GM12878 (cell line): ENCODE measurements around the gene AMPH.

Experiments used
- CEBPB ChIP-seq, 2 experiments: fragments of 150-350 bp in 1 of 2; IDR thresholded peaks; 2 replicates each; pipeline ENCODE4 v1.6.1; 2012 to 2014; ENCODE audit warnings: low read depth in 2 of 2, low read length in 2 of 2, borderline replicate concordance in 1 of 2, inconsistent platforms in 1 of 2
- ZBTB11 ChIP-seq: fragments of 450-650 bp; formaldehyde crosslinking; IDR thresholded peaks from 2 replicates; pipeline ENCODE4 v1.5.0; 2022; ENCODE audit warnings: mild to moderate bottlenecking, missing genetic modification characterization

DNA sequence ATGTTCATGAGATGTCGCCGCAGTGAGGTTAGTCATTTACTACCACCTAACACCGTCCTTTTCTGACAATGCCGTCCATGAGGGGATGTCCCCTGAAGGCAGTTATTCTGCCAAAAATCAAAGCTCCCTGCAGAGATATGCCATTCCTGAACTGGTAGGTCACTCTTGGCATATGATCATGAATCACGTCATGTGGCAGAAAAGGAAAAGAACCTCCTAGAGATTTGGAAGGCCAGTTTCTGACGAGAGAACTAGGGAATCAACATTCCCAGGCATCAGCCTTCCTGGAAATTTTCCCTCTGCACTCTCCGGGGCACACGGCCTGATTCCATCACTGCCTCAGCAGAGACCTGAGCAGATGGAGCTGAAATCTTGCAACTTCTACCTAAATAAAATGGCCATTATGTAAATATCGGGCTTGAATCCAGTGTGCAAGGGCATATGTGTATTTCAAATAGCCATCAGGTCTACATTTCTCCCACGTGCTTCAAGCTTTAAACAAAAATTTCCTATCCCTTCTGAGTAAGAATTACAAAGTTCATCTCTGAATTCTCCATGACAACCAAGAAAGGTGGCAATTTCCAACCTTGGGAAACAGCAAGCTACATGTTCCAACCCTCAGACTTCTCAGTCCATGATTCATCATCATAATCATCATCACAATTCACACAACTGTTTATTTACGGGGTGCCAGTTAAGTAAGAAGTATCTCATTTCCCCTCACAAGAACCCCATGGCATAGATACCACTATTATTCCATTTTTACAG is 46.5 kb downstream of the AMPH start:
- TF ChIP-seq ZBTB11 (CRISPR knock-in tag) = no peak
- TF ChIP-seq CEBPB (IDR thresholded peaks at IDR 0.05; ENCODE audit: borderline replicate concordance in 1 of 2, low read depth in 2 of 2, low read length in 2 of 2) = no peak
